Gastroesophageal sphincter (tissue), 3 donors: ENCODE measurements around the gene ARNT2.
A peak's percentile ranks its signal among the peaks of the same experiment; 100 is the strongest.

Source experiments
- CTCF ChIP-seq, 4 experiments: fragments of 200-600 bp in 2 of 4; fragments of 450-650 bp in 2 of 4; sonication (generic) in 1 of 4; IDR thresholded peaks; one replicate each; pipeline ENCODE4 v1.5.1; 2017 to 2019; ENCODE audit warnings: antibody characterized with exemption in 4 of 4, mild to moderate bottlenecking in 2 of 4, moderate library complexity in 2 of 4
- EP300 ChIP-seq: sonication (generic); formaldehyde crosslinking; IDR thresholded peaks from one replicate; pipeline ENCODE4 v1.6.1; 2017; ENCODE audit warnings: antibody characterized with exemption, mild to moderate bottlenecking
- POLR2A ChIP-seq, 2 donors: fragments of 450-650 bp; IDR thresholded peaks; one replicate each; pipeline ENCODE4 v1.6.1; 2017; ENCODE audit warnings: antibody characterized with exemption in 2 of 2, mild to moderate bottlenecking in 2 of 2, moderate library complexity in 1 of 2
- POLR2AphosphoS5 ChIP-seq: sonication (generic); formaldehyde crosslinking; IDR thresholded peaks from one replicate; pipeline ENCODE4 v1.6.1; 2017; ENCODE audit warnings: antibody characterized with exemption

- TF ChIP-seq CTCF (IDR thresholded peaks at IDR 0.05): peak; percentile 92 to 96 (median 93)
- no peak for TF ChIP-seq POLR2A (IDR thresholded peaks at IDR 0.05)
- TF ChIP-seq EP300: no peak
- no peak for TF ChIP-seq POLR2AphosphoS5
These were observed 51.7 kb downstream of the ARNT2 start for GRCh38 chr15:80455668-80456442.
